K562 (cell line): Measurements from ENCODE around the gene SOWAHA. TPM values are rescaled to one million over a fixed set of nuclear protein-coding genes. Genes with fewer than 3 reads are reported as not detected.

Experiments
- ATAC-seq: fragments of 200-7000 bp; cut with Tn5 transposase; 3 replicates; pipeline ENCODE4 v1.9.1; 2020; ENCODE audit warnings: moderate library complexity
- BruUV-seq: library from RNA; stranded (reverse); fragments of 400-500 nt; replicated peaks from 2 replicates; lab custom pipeline; 2021; lab: Mats Ljungman, UMichigan
- CTCF ChIA-PET: fragments of 300-600 bp; formaldehyde crosslinking; extraction: SDS; loops from one replicate; lab custom pipeline; 2021; ENCODE audit warnings: low intra/inter-chr PET ratio; lab: Yijun Ruan, JAX
- POLR2A ChIA-PET: fragments of 300-600, 350-650 bp; sonication (Branson Sonifier 250); formaldehyde crosslinking; extraction: SDS; loops from one replicate; lab custom pipeline; 2021; ENCODE audit warnings: antibody characterized with exemption, inconsistent platforms; lab: Yijun Ruan, JAX
- DNase-seq, 4 experiments: peaks; one replicate each; pipeline versions ENCODE4 v3.0.0 to v3.0.0-alpha.2; 2011 to 2018; ENCODE audit warnings: low spot score in 3 of 4, mixed read lengths in 3 of 4; ENCODE audit errors: extremely low read depth in 1 of 4
- FAIRE-seq: peaks from 2 replicates; lab custom pipeline; 2011; peaks lifted over from hg19 to GRCh38; lab: Jason Lieb, UNC
- H2AFZ ChIP-seq: 2 replicates; pipeline ENCODE4 v1.6.0; 2011; ENCODE audit warnings: low read depth, low read length, control low read depth, inconsistent platforms
- H3K27ac ChIP-seq: fragments of 200-600 bp; 3 replicates; pipeline ENCODE4 v1.8.0; 2011; ENCODE audit warnings: low read depth, mild to moderate bottlenecking, control low read depth, inconsistent platforms, low read length, moderate library complexity, mixed read lengths; ENCODE audit errors: extremely low read depth
- H3K27me3 ChIP-seq, 2 experiments: fragments of 300-600 bp in 1 of 2; 2 replicates in 1 of 2; 3 replicates in 1 of 2; pipeline versions ENCODE4 v1.6.0 to v1.8.0; 2011; ENCODE audit warnings: inconsistent platforms in 2 of 2, low read length in 2 of 2, mild to moderate bottlenecking in 1 of 2, mixed read lengths in 1 of 2, moderate library complexity in 1 of 2; ENCODE audit not compliant: control insufficient read depth in 2 of 2, insufficient read depth in 2 of 2
- H3K36me3 ChIP-seq: fragments of 300-600 bp; 3 replicates; pipeline ENCODE4 v1.8.0; 2011; ENCODE audit warnings: mild to moderate bottlenecking, low read length, inconsistent platforms; ENCODE audit not compliant: control insufficient read depth, insufficient read depth
- H3K4me1 ChIP-seq, 2 experiments: fragments of 200-600 bp in 1 of 2; replicated peaks in 1 of 2; 2 replicates in 1 of 2; 3 replicates in 1 of 2; pipeline versions ENCODE4 v1.5.1 to v1.8.0; 2011; ENCODE audit warnings: inconsistent platforms in 2 of 2, low read length in 2 of 2, mild to moderate bottlenecking in 1 of 2, mixed read lengths in 1 of 2, moderate library complexity in 1 of 2; ENCODE audit not compliant: control insufficient read depth in 2 of 2, insufficient read depth in 2 of 2
- H3K4me2 ChIP-seq: 2 replicates; pipeline ENCODE4 v1.6.1; 2011; ENCODE audit warnings: low read length, control low read depth, inconsistent platforms, mixed read lengths; ENCODE audit not compliant: insufficient read depth
- H3K4me3 ChIP-seq: fragments of 200-600 bp; sonication (generic), shearing (Covaris generic); 2 replicates; pipeline ENCODE4 v1.5.1; 2016; ENCODE audit warnings: control low read depth, inconsistent platforms
- H3K79me2 ChIP-seq: fragments of 200-600 bp; 3 replicates; pipeline ENCODE4 v1.8.0; 2011; ENCODE audit warnings: low read length, inconsistent platforms; ENCODE audit not compliant: control insufficient read depth, insufficient read depth
- H3K9ac ChIP-seq, 2 experiments: 2 replicates each; pipeline versions ENCODE4 v1.6.0 to v1.6.1; 2011; ENCODE audit warnings: low read depth in 2 of 2, low read length in 2 of 2, control low read depth in 1 of 2, inconsistent platforms in 1 of 2, mild to moderate bottlenecking in 1 of 2, mixed read lengths in 1 of 2; ENCODE audit not compliant: insufficient read depth in 1 of 2
- H3K9me1 ChIP-seq: one replicate; pipeline ENCODE4 v1.6.0; 2011; ENCODE audit warnings: inconsistent platforms, mild to moderate bottlenecking, low read length, moderate library complexity; ENCODE audit not compliant: control insufficient read depth, insufficient read depth
- H3K9me3 ChIP-seq: replicated peaks from 2 replicates; pipeline ENCODE4 v1.5.1; 2011; ENCODE audit warnings: low read depth, low read length, inconsistent platforms; ENCODE audit not compliant: control insufficient read depth, insufficient read depth
- H4K20me1 ChIP-seq: replicated peaks from 2 replicates; pipeline ENCODE4 v1.6.1; 2011; ENCODE audit warnings: low read length, inconsistent platforms, mixed read lengths; ENCODE audit not compliant: control insufficient read depth, insufficient read depth
- CREB3 ChIP-seq: fragments of 450-650 bp; conservative IDR thresholded peaks from 2 replicates; pipeline ENCODE4 v1.6.1; 2016; ENCODE audit warnings: missing genetic modification characterization, low read depth, mild to moderate bottlenecking, missing compliant biosample characterization, moderate library complexity
- EGR1 ChIP-seq: fragments of 450-650 bp; conservative IDR thresholded peaks from 2 replicates; pipeline ENCODE4 v1.6.1; 2017; ENCODE audit warnings: mild to moderate bottlenecking
- GATAD2B ChIP-seq: fragments of 450-650 bp; IDR thresholded peaks from 2 replicates; pipeline ENCODE4 v1.6.1; 2017; ENCODE audit warnings: mild to moderate bottlenecking, borderline replicate concordance
- KDM1A ChIP-seq, 2 experiments: fragments of 450-650 bp; IDR thresholded peaks; 2 replicates each; pipeline ENCODE4 v1.6.1; 2016; ENCODE audit warnings: mild to moderate bottlenecking in 2 of 2
- POLR2G ChIP-seq: fragments of 200-400 bp; formaldehyde crosslinking; IDR thresholded peaks from 2 replicates; pipeline ENCODE4 v1.6.1; 2017; ENCODE audit warnings: low read depth, mild to moderate bottlenecking, antibody characterized with exemption, low read length, moderate library complexity
- RBM14 ChIP-seq: fragments of 200-400 bp; formaldehyde crosslinking; IDR thresholded peaks from 2 replicates; pipeline ENCODE4 v1.6.1; 2018; ENCODE audit warnings: low read depth, mild to moderate bottlenecking, low read length, moderate library complexity, borderline replicate concordance; ENCODE audit not compliant: insufficient read depth
- TAF9B ChIP-seq: fragments of 450-650 bp; IDR thresholded peaks from 2 replicates; pipeline ENCODE4 v1.6.1; 2018; ENCODE audit warnings: mild to moderate bottlenecking; ENCODE audit not compliant: partially characterized antibody
- WHSC1 ChIP-seq: IDR thresholded peaks from one replicate; pipeline ENCODE4 v1.6.1; 2012; ENCODE audit warnings: low read length, control low read depth, inconsistent platforms
- WGBS: fragments of 100-300 bp; shearing (Covaris generic); methylation state at CpG from one replicate; pipeline ENCODE4 v1.1.6; 2016; ENCODE audit warnings: low coverage, mixed read lengths; ENCODE audit not compliant: insufficient coverage; ENCODE audit errors: missing lambda C conversion rate; 5-methylcytosine and 5-hydroxymethylcytosine counted together
- in situ Hi-C: fragments of 300-500 bp; cut with MboI; formaldehyde crosslinking; loops from 4 replicates; pipeline ENCODE4 v1.15.0; 2018; ENCODE audit warnings: inconsistent platforms, mixed read lengths
- intact Hi-C: fragments of 100-400 bp; cut with micrococcal nuclease; formaldehyde crosslinking; loops from 2 replicates; pipeline ENCODE4 v1.14.2; 2022
- polyA plus RNA-seq, 8 experiments: library from polyadenylated mRNA; depleted of rRNA in 4 of 8; stranded (reverse) in 5 of 8; unstranded in 3 of 8; fragments of >200 nt; fragmentation: Nextera tagmentation in 2 of 8; fragmentation: Illumina TruSeq in 1 of 8; extraction: Ambion mirVana in 2 of 8; extraction: Trizol in 1 of 8; gene quantifications; 2 replicates each; pipeline versions ENCODE4 v1.2.1 to v1.2.3, GENCODE V29; 2011 to 2014; ENCODE audit warnings: inconsistent platforms in 1 of 8, missing spikeins in 1 of 8
- total RNA-seq, 7 experiments: library from RNA; depleted of rRNA in 6 of 7; stranded (reverse); fragments of >200 nt in 6 of 7; fragmentation: Illumina TruSeq in 2 of 7; extraction: Trizol in 2 of 7; gene quantifications; 2 replicates each; pipeline versions ENCODE4 v1.2.1 to v1.2.3, GENCODE V29; 2011 to 2021; ENCODE audit warnings: low replicate concordance in 1 of 7

Gene SOWAHA
- total and polyA plus RNA-seq, 9 of the 15 experiments (the other 6 are each of a cell fraction or from before 2014, with no cell fraction given), result not detected

- Histone ChIP-seq H3K27ac (no peak overlapping the region), H4K20me1 (peaks cover 16% of the 10 kb centered on the region; the same call in 1 of the 2 replicates), H3K4me1 (peaks cover 7 to 16% of the 10 kb centered on the region in 2 experiments; a peak in 3 of 5 replicates), H3K36me3 (peaks cover 86% of the 10 kb centered on the region; the same call in 2 of the 3 replicates), H3K79me2 (peaks cover 39% of the 10 kb centered on the region), H2AFZ (no peak overlapping the region), H3K9ac (no peak overlapping the region), H3K27me3 (no peaks in the 10 kb centered on the region), H3K4me3 (no peak overlapping the region), H3K9me3 (no peaks in the 10 kb centered on the region), H3K4me2 (no peak overlapping the region), H3K9me1 (no peaks in the 10 kb centered on the region)
- BruUV-seq, result no TSS peak
- ChIA-PET POLR2A (interaction anchor here (0.6 to 1.4 kb wide), 6 partner anchors 8 to 33 kb away, joined by 3 to 7 read pairs (median 4); partner anchors contain the start of gene SEPTIN8), CTCF (no interaction called here)
- intact Hi-C loops (no loop called here), in situ Hi-C loops (no loop called here)
- FAIRE-seq, result no peak
- WGBS, result 79% methylated on average over 12 of the region's 12 CpGs
- TF ChIP-seq WHSC1 (no peak), CREB3 (tag) (no peak), EGR1 (no peak), POLR2G (peak; percentile 14; the same call in 1 of the 2 replicates), GATAD2B (no peak), RBM14 (no peak), KDM1A (IDR thresholded peaks at IDR 0.05) (no peak), TAF9B (no peak)
- no peak for ATAC-seq
- no peak for DNase-seq
Measured at GRCh38 chr5:132765311-132766019, 47.6 kb upstream of the SOWAHA start.
